ENCODE data around the gene KRTAP5-1.

Gene KRTAP5-1

GRCh38 chr11:1565173-1565903, 19.7 kb downstream of the KRTAP5-1 start:
- H3K9me3 ChIP-seq (ENCODE audit: control insufficient read depth in 2 of 2, low read length in 2 of 2), result no peaks in the 10 kb centered on the region
- peaks cover 8 to 12% of the 10 kb centered on the region in 2 donors for H3K36me3 ChIP-seq (ENCODE audit: control insufficient read depth in 2 of 2, insufficient read depth in 2 of 2, low read length in 2 of 2)
- H3K4me1 ChIP-seq (ENCODE audit: control insufficient read depth, insufficient read depth, low read length), result peaks cover 59% of the 10 kb centered on the region
- H3K27ac ChIP-seq (ENCODE audit: low read length), result peak overlapping the region; percentile 81
- no peaks in the 10 kb centered on the region for H3K27me3 ChIP-seq (ENCODE audit: control insufficient read depth in 1 of 2, insufficient read depth in 2 of 2, low read length in 2 of 2)
- H3K4me3 ChIP-seq (ENCODE audit: low read length in 2 of 2), result peak overlapping the region in 1 of 2 donors; percentile 40
- peak overlapping the region; percentile 4 to 58 for H3K9ac ChIP-seq (ENCODE audit: low read length in 2 of 2)

- peaks cover 8 to 12% of the 10 kb centered on the region in 2 donors for H3K36me3 ChIP-seq (ENCODE audit: control insufficient read depth in 2 of 2, insufficient read depth in 2 of 2, low read length in 2 of 2)
- peak overlapping the region; percentile 81 for H3K27ac ChIP-seq (ENCODE audit: low read length)
- H3K4me3 ChIP-seq (ENCODE audit: low read length in 2 of 2), result peak overlapping the region in 1 of 2 donors; percentile 40
- H3K4me1 ChIP-seq (ENCODE audit: control insufficient read depth, insufficient read depth, low read length), result peaks cover 59% of the 10 kb centered on the region
- H3K9me3 ChIP-seq (ENCODE audit: control insufficient read depth in 2 of 2, low read length in 2 of 2), result no peaks in the 10 kb centered on the region
- H3K27me3 ChIP-seq (ENCODE audit: control insufficient read depth in 1 of 2, insufficient read depth in 2 of 2, low read length in 2 of 2), result no peaks in the 10 kb centered on the region
- peak overlapping the region; percentile 4 to 58 for H3K9ac ChIP-seq (ENCODE audit: low read length in 2 of 2)
These were observed 20.4 kb downstream of the KRTAP5-1 start for GRCh38 chr11:1564535-1565172.

- Histone ChIP-seq H3K27me3 (ENCODE audit: control insufficient read depth in 1 of 2, insufficient read depth in 2 of 2, low read length in 2 of 2) (no peaks in the 10 kb centered on the region), H3K4me1 (ENCODE audit: control insufficient read depth, insufficient read depth, low read length) (peaks cover 60% of the 10 kb centered on the region), H3K4me3 (ENCODE audit: low read length in 2 of 2) (no peak overlapping the region), H3K9ac (ENCODE audit: low read length in 2 of 2) (peak overlapping the region in 1 of 2 donors; percentile 5), H3K9me3 (ENCODE audit: control insufficient read depth in 2 of 2, low read length in 2 of 2) (no peaks in the 10 kb centered on the region), H3K36me3 (ENCODE audit: control insufficient read depth in 2 of 2, insufficient read depth in 2 of 2, low read length in 2 of 2) (peaks cover 8 to 12% of the 10 kb centered on the region in 2 donors), H3K27ac (ENCODE audit: low read length) (peak overlapping the region; percentile 46)
These were observed 21.2 kb downstream of the KRTAP5-1 start for GRCh38 chr11:1563697-1564534.

GRCh38 chr11:1563149-1563638, 21.9 kb downstream of the KRTAP5-1 start:
- H3K4me1 ChIP-seq (ENCODE audit: control insufficient read depth, insufficient read depth, low read length), result peaks cover 60% of the 10 kb centered on the region

GRCh38 chr11:1562469-1563148, 22.5 kb downstream of the KRTAP5-1 start:
- peak overlapping the region; percentile 46 for H3K27ac ChIP-seq (ENCODE audit: low read length)
- H3K27me3 ChIP-seq (ENCODE audit: control insufficient read depth in 1 of 2, insufficient read depth in 2 of 2, low read length in 2 of 2), result no peaks in the 10 kb centered on the region
- peaks cover 58% of the 10 kb centered on the region for H3K4me1 ChIP-seq (ENCODE audit: control insufficient read depth, insufficient read depth, low read length)
- H3K9me3 ChIP-seq (ENCODE audit: control insufficient read depth in 2 of 2, low read length in 2 of 2), result no peaks in the 10 kb centered on the region
- H3K4me3 ChIP-seq (ENCODE audit: low read length in 2 of 2), result no peak overlapping the region
- H3K9ac ChIP-seq (ENCODE audit: low read length in 2 of 2), result no peak overlapping the region
- peaks cover 8 to 10% of the 10 kb centered on the region in 2 donors for H3K36me3 ChIP-seq (ENCODE audit: control insufficient read depth in 2 of 2, insufficient read depth in 2 of 2, low read length in 2 of 2)

More at GRCh38 chr11:1563149-1563638, 21.9 kb downstream of the KRTAP5-1 start:
- no peaks in the 10 kb centered on the region for H3K9me3 ChIP-seq (ENCODE audit: control insufficient read depth in 2 of 2, low read length in 2 of 2)
- H3K9ac ChIP-seq (ENCODE audit: low read length in 2 of 2), result no peak overlapping the region
- H3K36me3 ChIP-seq (ENCODE audit: control insufficient read depth in 2 of 2, insufficient read depth in 2 of 2, low read length in 2 of 2), result peaks cover 8 to 12% of the 10 kb centered on the region in 2 donors
- peak overlapping the region; percentile 46 for H3K27ac ChIP-seq (ENCODE audit: low read length)
- no peak overlapping the region for H3K4me3 ChIP-seq (ENCODE audit: low read length in 2 of 2)
- no peaks in the 10 kb centered on the region for H3K27me3 ChIP-seq (ENCODE audit: control insufficient read depth in 1 of 2, insufficient read depth in 2 of 2, low read length in 2 of 2)

DNA sequence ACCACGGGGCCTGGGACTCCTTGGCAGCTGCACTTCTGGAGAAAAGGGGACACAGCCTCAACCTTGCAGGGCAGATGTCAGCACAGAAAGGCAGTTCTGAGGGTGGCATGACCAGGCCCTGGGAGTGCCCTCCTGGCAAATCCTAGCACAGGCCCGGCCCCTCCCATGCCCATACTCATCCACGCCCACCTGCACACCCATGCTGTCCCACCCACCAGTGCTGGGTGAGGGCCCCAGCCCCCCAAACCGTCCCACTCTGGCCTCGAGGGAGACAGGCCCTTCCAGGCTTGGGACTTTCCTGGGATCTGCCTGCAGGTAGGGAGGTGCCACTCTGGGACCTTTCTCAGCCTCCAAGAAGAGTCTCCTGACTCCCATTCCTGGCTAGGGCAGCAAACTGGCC, 23.1 kb downstream of the KRTAP5-1 start:
- no peak overlapping the region for H3K9ac ChIP-seq (ENCODE audit: low read length in 2 of 2)
- H3K27me3 ChIP-seq (ENCODE audit: control insufficient read depth in 1 of 2, insufficient read depth in 2 of 2, low read length in 2 of 2), result no peaks in the 10 kb centered on the region
- H3K4me1 ChIP-seq (ENCODE audit: control insufficient read depth, insufficient read depth, low read length), result peaks cover 58% of the 10 kb centered on the region
- peaks cover 8 to 10% of the 10 kb centered on the region in 2 donors for H3K36me3 ChIP-seq (ENCODE audit: control insufficient read depth in 2 of 2, insufficient read depth in 2 of 2, low read length in 2 of 2)
- no peak overlapping the region for H3K27ac ChIP-seq (ENCODE audit: low read length)
- no peak overlapping the region for H3K4me3 ChIP-seq (ENCODE audit: low read length in 2 of 2)
- no peaks in the 10 kb centered on the region for H3K9me3 ChIP-seq (ENCODE audit: control insufficient read depth in 2 of 2, low read length in 2 of 2)

DNA sequence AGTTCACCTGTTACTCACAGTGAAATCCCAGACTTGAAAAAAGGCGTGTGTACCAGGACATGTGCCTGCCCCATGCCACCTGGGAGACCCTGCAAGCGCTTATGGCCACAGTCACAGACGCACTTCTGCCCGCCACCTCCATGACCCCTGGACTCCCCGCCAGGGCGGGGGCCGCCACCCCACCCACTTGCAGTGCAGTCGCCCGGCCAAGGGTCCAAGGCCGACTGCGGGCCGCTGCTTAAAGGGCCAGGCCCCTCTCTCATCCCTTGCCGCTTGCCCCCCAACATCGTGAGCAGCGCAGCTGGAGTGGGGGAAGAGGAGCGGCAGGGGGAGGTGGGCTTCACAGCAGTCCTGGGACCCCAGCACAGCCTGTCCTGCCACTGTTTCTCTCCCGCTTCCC, 23.8 kb downstream of the KRTAP5-1 start:
- Histone ChIP-seq H3K4me1 (ENCODE audit: control insufficient read depth, insufficient read depth, low read length) (peaks cover 56% of the 10 kb centered on the region), H3K4me3 (ENCODE audit: low read length in 2 of 2) (no peak overlapping the region), H3K27me3 (ENCODE audit: control insufficient read depth in 1 of 2, insufficient read depth in 2 of 2, low read length in 2 of 2) (no peaks in the 10 kb centered on the region), H3K36me3 (ENCODE audit: control insufficient read depth in 2 of 2, insufficient read depth in 2 of 2, low read length in 2 of 2) (peaks cover 8 to 10% of the 10 kb centered on the region in 2 donors), H3K9ac (ENCODE audit: low read length in 2 of 2) (no peak overlapping the region), H3K9me3 (ENCODE audit: control insufficient read depth in 2 of 2, low read length in 2 of 2) (no peaks in the 10 kb centered on the region), H3K27ac (ENCODE audit: low read length) (peak overlapping the region; percentile 18)

GRCh38 chr11:1560649-1561251, 24.3 kb downstream of the KRTAP5-1 start:
- H3K27ac ChIP-seq (ENCODE audit: low read length), result peak overlapping the region; percentile 99
- H3K4me1 ChIP-seq (ENCODE audit: control insufficient read depth, insufficient read depth, low read length), result peaks cover 57% of the 10 kb centered on the region
- H3K36me3 ChIP-seq (ENCODE audit: control insufficient read depth in 2 of 2, insufficient read depth in 2 of 2, low read length in 2 of 2), result peaks cover 8 to 10% of the 10 kb centered on the region in 2 donors
- no peak overlapping the region for H3K9ac ChIP-seq (ENCODE audit: low read length in 2 of 2)
- H3K9me3 ChIP-seq (ENCODE audit: control insufficient read depth in 2 of 2, low read length in 2 of 2), result no peaks in the 10 kb centered on the region
- H3K27me3 ChIP-seq (ENCODE audit: control insufficient read depth in 1 of 2, insufficient read depth in 2 of 2, low read length in 2 of 2), result no peaks in the 10 kb centered on the region
- H3K4me3 ChIP-seq (ENCODE audit: low read length in 2 of 2), result no peak overlapping the region

GRCh38 chr11:1560002-1560648, 25.0 kb downstream of the KRTAP5-1 start:
- Histone ChIP-seq H3K27ac (ENCODE audit: low read length) (peak overlapping the region; percentile 99), H3K4me1 (ENCODE audit: control insufficient read depth, insufficient read depth, low read length) (peaks cover 60% of the 10 kb centered on the region), H3K36me3 (ENCODE audit: control insufficient read depth in 2 of 2, insufficient read depth in 2 of 2, low read length in 2 of 2) (peaks cover 8 to 10% of the 10 kb centered on the region in 2 donors), H3K9me3 (ENCODE audit: control insufficient read depth in 2 of 2, low read length in 2 of 2) (no peaks in the 10 kb centered on the region), H3K27me3 (ENCODE audit: control insufficient read depth in 1 of 2, insufficient read depth in 2 of 2, low read length in 2 of 2) (no peaks in the 10 kb centered on the region), H3K9ac (ENCODE audit: low read length in 2 of 2) (peak overlapping the region in 1 of 2 donors; percentile 1), H3K4me3 (ENCODE audit: low read length in 2 of 2) (no peak overlapping the region)
